A549 (cell line): ENCODE measurements around the gene ALG12. TPM values are rescaled to one million over a fixed set of nuclear protein-coding genes. Genes with fewer than 3 reads are reported as not detected.

ENCODE experiments used
- ATAC-seq, 2 experiments: fragments of 200-7000 bp in 1 of 2; fragments of >200 bp in 1 of 2; cut with Nextera tagmentation in 1 of 2; cut with Tn5 transposase in 1 of 2; 3 replicates each; pipeline versions ENCODE4 v1.8.0 to v1.9.1; 2018 to 2020; ENCODE audit warnings: mild to moderate bottlenecking in 1 of 2, moderate library complexity in 1 of 2
- CTCF ChIA-PET: fragments of 300-600 bp; sonication (Branson Sonifier 250); formaldehyde crosslinking; extraction: SDS; loops from one replicate; lab custom pipeline; 2021; ENCODE audit warnings: antibody characterized with exemption, inconsistent platforms; lab: Yijun Ruan, JAX
- POLR2A ChIA-PET: fragments of 350-600 bp; formaldehyde crosslinking; extraction: SDS; loops from one replicate; lab custom pipeline; 2021; ENCODE audit warnings: antibody characterized with exemption, inconsistent platforms; lab: Yijun Ruan, JAX
- DNase-seq, 2 experiments: peaks; one replicate each; pipeline versions ENCODE4 v3.0.0 to v3.0.0-alpha.2; 2011 to 2016; ENCODE audit warnings: low read depth in 1 of 2, low spot score in 1 of 2
- FAIRE-seq: peaks from 2 replicates; lab custom pipeline; 2011; peaks lifted over from hg19 to GRCh38; lab: Jason Lieb, UNC
- H3K27ac ChIP-seq, 2 experiments: fragments of >200 bp; sonication (Bioruptor Twin); formaldehyde crosslinking; 3 replicates each; pipeline ENCODE4 v1.5.1; 2016 to 2017
- H3K4me1 ChIP-seq: fragments of >200 bp; sonication (Bioruptor Twin); formaldehyde crosslinking; 3 replicates; pipeline ENCODE4 v1.6.1; 2016
- H3K4me2 ChIP-seq: fragments of >200 bp; sonication (Bioruptor Twin); formaldehyde crosslinking; 3 replicates; pipeline ENCODE4 v1.6.1; 2016
- H3K4me3 ChIP-seq: fragments of >200 bp; sonication (Bioruptor Twin); formaldehyde crosslinking; 3 replicates; pipeline ENCODE4 v1.5.1; 2016
- H3K9me3 ChIP-seq: fragments of >200 bp; sonication (Bioruptor Twin); formaldehyde crosslinking; 3 replicates; pipeline ENCODE4 v1.6.1; 2016
- BHLHE40 ChIP-seq: IDR thresholded peaks from 2 replicates; pipeline ENCODE4 v1.6.1; 2012; ENCODE audit warnings: low read depth, low read length, inconsistent platforms
- CBX8 ChIP-seq: fragments of 200-600 bp; sonication (generic); IDR thresholded peaks from 2 replicates; pipeline ENCODE4 v1.6.1; 2016
- CEBPB ChIP-seq, 2 experiments: fragments of >200 bp in 1 of 2; sonication (Bioruptor Twin) in 1 of 2; formaldehyde crosslinking in 1 of 2; IDR thresholded peaks; 2 replicates each; pipeline ENCODE4 v1.6.1; 2012 to 2016
- CHD4 ChIP-seq: fragments of 200-600 bp; sonication (generic); IDR thresholded peaks from 2 replicates; pipeline ENCODE4 v1.6.1; 2016; ENCODE audit warnings: antibody characterized with exemption, mild to moderate bottlenecking, borderline replicate concordance
- EHF ChIP-seq: fragments of 250-450 bp; sonication (Bioruptor Pico); IDR thresholded peaks from 2 replicates; pipeline ENCODE4 v1.5.0; 2020; ENCODE audit warnings: mild to moderate bottlenecking
- FOSL2 ChIP-seq, 2 experiments: fragments of 450-650 bp in 1 of 2; fragments of >200 bp in 1 of 2; sonication (Bioruptor Twin) in 1 of 2; formaldehyde crosslinking; IDR thresholded peaks; 2 replicates each; pipeline versions ENCODE4 v1.5.0 to v1.6.1; 2016 to 2020; ENCODE audit warnings: mild to moderate bottlenecking in 1 of 2, moderate library complexity in 1 of 2
- HEYL ChIP-seq: fragments of 250-450 bp; sonication (Bioruptor Pico); IDR thresholded peaks from 2 replicates; pipeline ENCODE4 v1.8.0; 2021; ENCODE audit warnings: mild to moderate bottlenecking, moderate library complexity
- HOXB13 ChIP-seq: fragments of 250-450 bp; sonication (Bioruptor Pico); IDR thresholded peaks from 2 replicates; pipeline ENCODE4 v1.5.0; 2020; ENCODE audit warnings: low read depth, mild to moderate bottlenecking, moderate library complexity
- HOXB5 ChIP-seq: fragments of 250-450 bp; sonication (Bioruptor Pico); IDR thresholded peaks from 2 replicates; pipeline ENCODE4 v1.5.0; 2020; ENCODE audit warnings: mild to moderate bottlenecking, moderate library complexity
- MAFK ChIP-seq: fragments of 450-650 bp; IDR thresholded peaks from 2 replicates; pipeline ENCODE4 v1.6.1; 2014; ENCODE audit not compliant: partially characterized antibody
- MAZ ChIP-seq: fragments of 150-350 bp; IDR thresholded peaks from 2 replicates; pipeline ENCODE4 v1.6.1; 2014; ENCODE audit warnings: antibody characterized with exemption, low read depth, low read length, borderline replicate concordance
- NFE2L2 ChIP-seq: fragments of 150-350 bp; conservative IDR thresholded peaks from 2 replicates; pipeline ENCODE4 v1.6.1; 2014; ENCODE audit warnings: low read length
- NR3C1 ChIP-seq: fragments of >200 bp; sonication (Bioruptor Twin); formaldehyde crosslinking; IDR thresholded peaks from 3 replicates; pipeline ENCODE4 v1.6.1; 2017
- PHF8 ChIP-seq: fragments of 200-600 bp; sonication (generic); IDR thresholded peaks from 2 replicates; pipeline ENCODE4 v1.6.1; 2016; ENCODE audit warnings: low read depth, mild to moderate bottlenecking, antibody characterized with exemption, moderate library complexity, borderline replicate concordance
- POLR2AphosphoS2 ChIP-seq: conservative IDR thresholded peaks from 2 replicates; pipeline ENCODE4 v1.6.1; 2012; ENCODE audit warnings: low read length, improper control_type of control experiment, inconsistent platforms
- RAD21 ChIP-seq, 2 experiments: fragments of >200 bp in 1 of 2; sonication (Bioruptor Twin) in 1 of 2; formaldehyde crosslinking in 1 of 2; IDR thresholded peaks in 1 of 2; conservative IDR thresholded peaks in 1 of 2; 2 replicates in 1 of 2; 3 replicates in 1 of 2; pipeline ENCODE4 v1.6.1; 2012 to 2018; ENCODE audit warnings: inconsistent platforms in 1 of 2
- RARB ChIP-seq: fragments of 250-450 bp; sonication (Bioruptor Pico); IDR thresholded peaks from 2 replicates; pipeline ENCODE4 v1.8.0; 2021; ENCODE audit warnings: mild to moderate bottlenecking, moderate library complexity
- RCOR1 ChIP-seq: fragments of 150-350 bp; IDR thresholded peaks from 2 replicates; pipeline ENCODE4 v1.6.1; 2014; ENCODE audit warnings: antibody characterized with exemption, low read length, low read depth
- RFX5 ChIP-seq: fragments of 450-650 bp; IDR thresholded peaks from 2 replicates; pipeline ENCODE4 v1.7.1; 2014; ENCODE audit warnings: antibody characterized with exemption, mild to moderate bottlenecking, moderate library complexity
- SREBF2 ChIP-seq: fragments of 450-650 bp; IDR thresholded peaks from 2 replicates; pipeline ENCODE4 v1.6.1; 2014; ENCODE audit warnings: mild to moderate bottlenecking, moderate library complexity
- TP53 ChIP-seq: fragments of 250-450 bp; sonication (Bioruptor Pico); IDR thresholded peaks from 2 replicates; pipeline ENCODE4 v1.5.0; 2021; ENCODE audit warnings: mild to moderate bottlenecking, moderate library complexity
- ZC3H11A ChIP-seq: fragments of 450-650 bp; IDR thresholded peaks from 2 replicates; pipeline ENCODE4 v1.6.1; 2014; ENCODE audit warnings: antibody characterized with exemption, mild to moderate bottlenecking
- ZNF302 ChIP-seq: fragments of 250-450 bp; sonication (Bioruptor Pico); IDR thresholded peaks from 2 replicates; pipeline ENCODE4 v1.9.0; 2021; ENCODE audit warnings: inconsistent platforms, mild to moderate bottlenecking, moderate library complexity
- WGBS: methylation state at CpG from one replicate; pipeline ENCODE4 v1.1.6; 2017; ENCODE audit errors: missing lambda C conversion rate; 5-methylcytosine and 5-hydroxymethylcytosine counted together
- polyA plus RNA-seq, 4 experiments: library from polyadenylated mRNA; depleted of rRNA in 3 of 4; stranded (reverse); fragments of >200 nt; fragmentation: RNase III in 1 of 4; extraction: RNeasy Plus Mini Kit Qiagen cat#74134 plus additional on column Dnase treatment in 1 of 4; gene quantifications; 2 replicates in 3 of 4; 3 replicates in 1 of 4; pipeline ENCODE4 v1.2.3, GENCODE V29; 2011 to 2017
- TF ChIP-seq, protein P1 (sequence below): fragments of 200-600 bp; sonication (generic); IDR thresholded peaks from 2 replicates; pipeline ENCODE4 v1.6.1; 2016; ENCODE audit warnings: antibody characterized with exemption, mild to moderate bottlenecking, moderate library complexity
- TF ChIP-seq, protein P2 (sequence below): IDR thresholded peaks from 2 replicates; pipeline ENCODE4 v1.6.1; 2012
- TF ChIP-seq, protein P3 (sequence below): IDR thresholded peaks from 2 replicates; pipeline ENCODE4 v1.6.1; 2012
- TF ChIP-seq, protein P4 (sequence below): fragments of 150-350 bp; IDR thresholded peaks from 2 replicates; pipeline ENCODE4 v1.6.1; 2014; ENCODE audit warnings: low read depth, mild to moderate bottlenecking, low read length
- TF ChIP-seq, protein P5 (sequence below): fragments of >200 bp; sonication (Bioruptor Twin); formaldehyde crosslinking; IDR thresholded peaks from 2 replicates; pipeline ENCODE4 v1.6.1; 2016

ALG12 gene
- polyA plus RNA-seq, 2 of the 4 experiments (the other 2 are of a cell fraction), result 4.4 to 7.7 TPM

DNA sequence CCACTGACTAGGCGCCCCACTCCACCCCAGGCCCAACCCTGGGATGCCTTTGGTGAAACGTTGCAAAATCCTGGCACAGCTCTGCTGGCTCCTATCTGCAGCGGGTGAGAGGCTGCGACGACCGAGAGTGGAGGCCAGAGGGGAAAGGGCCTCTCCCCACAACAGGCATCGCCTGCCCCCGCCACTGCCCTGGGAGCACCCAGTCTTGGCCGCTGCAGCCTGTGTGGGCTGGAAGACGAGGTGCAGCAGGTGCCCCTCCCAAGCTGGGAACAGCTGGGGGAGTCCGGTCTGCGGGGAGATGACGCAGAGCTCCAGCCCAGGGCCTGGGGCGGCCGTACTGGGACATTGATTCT is 38.2 kb upstream of the ALG12 start:
- no CpG with 5 or more reads among the region's 15 CpGs for WGBS

DNA sequence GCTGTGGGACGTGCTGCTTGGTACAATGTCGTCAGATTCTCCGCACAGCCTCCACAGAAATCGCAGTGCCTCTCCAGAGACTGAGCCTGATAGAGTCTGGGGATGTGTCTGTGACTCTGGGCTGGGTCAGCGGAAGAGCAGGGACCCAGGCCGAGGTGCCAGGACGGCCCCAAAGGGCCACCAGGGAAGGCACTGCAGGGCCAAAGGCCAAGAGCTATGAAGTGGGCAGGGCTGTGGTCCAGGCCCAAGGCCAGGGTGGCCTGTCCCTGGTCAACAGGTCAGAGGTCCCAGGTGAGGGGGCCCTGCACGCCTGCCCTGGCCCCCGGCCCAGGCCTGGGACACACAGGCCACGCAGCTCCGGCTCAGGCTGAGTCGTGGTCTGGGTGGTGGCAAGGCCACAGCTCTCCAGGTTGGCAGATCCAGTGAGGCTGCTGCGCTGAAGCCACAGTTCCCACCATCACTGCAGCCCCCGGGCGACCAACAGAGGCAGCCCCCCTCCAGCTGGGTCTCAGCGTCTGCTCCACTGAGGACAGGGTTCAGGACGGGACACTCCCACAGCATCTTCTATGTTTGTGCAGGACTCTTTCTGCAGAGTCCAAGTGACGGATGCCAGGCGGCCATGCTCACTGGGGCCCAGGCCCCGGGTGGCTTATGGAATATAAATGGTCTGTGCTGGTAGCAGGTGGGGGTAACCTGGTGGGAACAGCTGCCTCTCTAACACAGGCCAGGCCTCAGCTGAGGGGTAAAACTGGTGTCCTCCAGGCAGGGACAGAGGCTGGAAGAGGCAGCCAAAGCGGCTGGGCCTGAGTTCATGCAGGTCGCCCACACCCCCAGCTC is 37.6 kb upstream of the ALG12 start:
- Histone ChIP-seq H3K9me3 (no peaks in the 10 kb centered on the region), H3K4me2 (no peak overlapping the region), H3K27ac (peak overlapping the region in 1 of 2 experiments; percentile 36; a peak in 2 of 6 replicates), H3K4me1 (peaks cover 42% of the 10 kb centered on the region), H3K4me3 (no peak overlapping the region)
- POLR2A ChIA-PET, result no interaction called here
- CTCF ChIA-PET, result interaction anchor here (1.1 to 3.1 kb wide), 4 partner anchors 9 to 386 kb away, joined by 4 to 15 read pairs (median 5); no protein-coding TSS in a partner anchor
- ATAC-seq (no peak), DNase-seq (no peak), FAIRE-seq (no peak)
- WGBS, result 100% methylated on average over 6 of the region's 22 CpGs
- TF ChIP-seq, protein P1, sequence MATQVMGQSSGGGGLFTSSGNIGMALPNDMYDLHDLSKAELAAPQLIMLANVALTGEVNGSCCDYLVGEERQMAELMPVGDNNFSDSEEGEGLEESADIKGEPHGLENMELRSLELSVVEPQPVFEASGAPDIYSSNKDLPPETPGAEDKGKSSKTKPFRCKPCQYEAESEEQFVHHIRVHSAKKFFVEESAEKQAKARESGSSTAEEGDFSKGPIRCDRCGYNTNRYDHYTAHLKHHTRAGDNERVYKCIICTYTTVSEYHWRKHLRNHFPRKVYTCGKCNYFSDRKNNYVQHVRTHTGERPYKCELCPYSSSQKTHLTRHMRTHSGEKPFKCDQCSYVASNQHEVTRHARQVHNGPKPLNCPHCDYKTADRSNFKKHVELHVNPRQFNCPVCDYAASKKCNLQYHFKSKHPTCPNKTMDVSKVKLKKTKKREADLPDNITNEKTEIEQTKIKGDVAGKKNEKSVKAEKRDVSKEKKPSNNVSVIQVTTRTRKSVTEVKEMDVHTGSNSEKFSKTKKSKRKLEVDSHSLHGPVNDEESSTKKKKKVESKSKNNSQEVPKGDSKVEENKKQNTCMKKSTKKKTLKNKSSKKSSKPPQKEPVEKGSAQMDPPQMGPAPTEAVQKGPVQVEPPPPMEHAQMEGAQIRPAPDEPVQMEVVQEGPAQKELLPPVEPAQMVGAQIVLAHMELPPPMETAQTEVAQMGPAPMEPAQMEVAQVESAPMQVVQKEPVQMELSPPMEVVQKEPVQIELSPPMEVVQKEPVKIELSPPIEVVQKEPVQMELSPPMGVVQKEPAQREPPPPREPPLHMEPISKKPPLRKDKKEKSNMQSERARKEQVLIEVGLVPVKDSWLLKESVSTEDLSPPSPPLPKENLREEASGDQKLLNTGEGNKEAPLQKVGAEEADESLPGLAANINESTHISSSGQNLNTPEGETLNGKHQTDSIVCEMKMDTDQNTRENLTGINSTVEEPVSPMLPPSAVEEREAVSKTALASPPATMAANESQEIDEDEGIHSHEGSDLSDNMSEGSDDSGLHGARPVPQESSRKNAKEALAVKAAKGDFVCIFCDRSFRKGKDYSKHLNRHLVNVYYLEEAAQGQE, result no peak
- TF ChIP-seq MAFK (no peak), RCOR1 (no peak), PHF8 (no peak), TP53 (CRISPR knock-in tag) (no peak), BHLHE40 (no peak), NR3C1 (no peak), FOSL2 (IDR thresholded peaks at IDR 0.05) (no peak), FOSL2 (CRISPR knock-in tag; IDR thresholded peaks at IDR 0.05) (no peak), POLR2AphosphoS2 (no peak), RARB (CRISPR knock-in tag) (no peak), HOXB5 (CRISPR knock-in tag) (no peak), RFX5 (no peak)
- TF ChIP-seq, protein P2, sequence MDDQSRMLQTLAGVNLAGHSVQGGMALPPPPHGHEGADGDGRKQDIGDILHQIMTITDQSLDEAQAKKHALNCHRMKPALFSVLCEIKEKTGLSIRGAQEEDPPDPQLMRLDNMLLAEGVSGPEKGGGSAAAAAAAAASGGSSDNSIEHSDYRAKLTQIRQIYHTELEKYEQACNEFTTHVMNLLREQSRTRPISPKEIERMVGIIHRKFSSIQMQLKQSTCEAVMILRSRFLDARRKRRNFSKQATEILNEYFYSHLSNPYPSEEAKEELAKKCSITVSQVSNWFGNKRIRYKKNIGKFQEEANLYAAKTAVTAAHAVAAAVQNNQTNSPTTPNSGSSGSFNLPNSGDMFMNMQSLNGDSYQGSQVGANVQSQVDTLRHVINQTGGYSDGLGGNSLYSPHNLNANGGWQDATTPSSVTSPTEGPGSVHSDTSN, result no peak
- TF ChIP-seq, protein P3, sequence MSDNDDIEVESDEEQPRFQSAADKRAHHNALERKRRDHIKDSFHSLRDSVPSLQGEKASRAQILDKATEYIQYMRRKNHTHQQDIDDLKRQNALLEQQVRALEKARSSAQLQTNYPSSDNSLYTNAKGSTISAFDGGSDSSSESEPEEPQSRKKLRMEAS, result no peak
- TF ChIP-seq, protein P4, sequence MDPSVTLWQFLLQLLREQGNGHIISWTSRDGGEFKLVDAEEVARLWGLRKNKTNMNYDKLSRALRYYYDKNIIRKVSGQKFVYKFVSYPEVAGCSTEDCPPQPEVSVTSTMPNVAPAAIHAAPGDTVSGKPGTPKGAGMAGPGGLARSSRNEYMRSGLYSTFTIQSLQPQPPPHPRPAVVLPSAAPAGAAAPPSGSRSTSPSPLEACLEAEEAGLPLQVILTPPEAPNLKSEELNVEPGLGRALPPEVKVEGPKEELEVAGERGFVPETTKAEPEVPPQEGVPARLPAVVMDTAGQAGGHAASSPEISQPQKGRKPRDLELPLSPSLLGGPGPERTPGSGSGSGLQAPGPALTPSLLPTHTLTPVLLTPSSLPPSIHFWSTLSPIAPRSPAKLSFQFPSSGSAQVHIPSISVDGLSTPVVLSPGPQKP, result no peak

More for the DNA sequence above, 38.2 kb upstream of the ALG12 start:
- peaks cover 36% of the 10 kb centered on the region for H3K4me1 ChIP-seq
- H3K27ac ChIP-seq, result no peak overlapping the region; a peak in 1 of 6 replicates
- no peak overlapping the region for H3K4me3 ChIP-seq
- H3K9me3 ChIP-seq, result no peaks in the 10 kb centered on the region
- H3K4me2 ChIP-seq, result no peak overlapping the region
- ATAC-seq, result no peak
- no peak for DNase-seq
- CTCF ChIA-PET, result interaction anchor here (1.1 to 3.1 kb wide), 4 partner anchors 10 to 385 kb away, joined by 4 to 15 read pairs (median 5); no protein-coding TSS in a partner anchor
- TF ChIP-seq RCOR1 (no peak), SREBF2 (no peak), HEYL (no peak), MAZ (no peak), CBX8 (no peak), CEBPB (IDR thresholded peaks at IDR 0.05) (no peak), RARB (CRISPR knock-in tag) (no peak), CHD4 (no peak), RAD21 (conservative IDR thresholded peaks at IDR 0.05 in 1 of 2, IDR thresholded peaks at IDR 0.05 in 1 of 2) (no peak), HOXB13 (CRISPR knock-in tag) (no peak), EHF (CRISPR knock-in tag) (no peak), ZC3H11A (no peak), ZNF302 (CRISPR knock-in tag) (no peak), NFE2L2 (no peak)
- TF ChIP-seq, protein P2, result no peak
- TF ChIP-seq, protein P5, sequence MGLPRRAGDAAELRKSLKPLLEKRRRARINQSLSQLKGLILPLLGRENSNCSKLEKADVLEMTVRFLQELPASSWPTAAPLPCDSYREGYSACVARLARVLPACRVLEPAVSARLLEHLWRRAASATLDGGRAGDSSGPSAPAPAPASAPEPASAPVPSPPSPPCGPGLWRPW, result no peak
- no peak for FAIRE-seq
- POLR2A ChIA-PET, result no interaction called here
